ENCODE data around the gene TMEM182.

GRCh38 chr2:102724553-102724952 is 37.3 kb upstream of the TMEM182 start:
- TF ChIP-seq, protein P1, sequence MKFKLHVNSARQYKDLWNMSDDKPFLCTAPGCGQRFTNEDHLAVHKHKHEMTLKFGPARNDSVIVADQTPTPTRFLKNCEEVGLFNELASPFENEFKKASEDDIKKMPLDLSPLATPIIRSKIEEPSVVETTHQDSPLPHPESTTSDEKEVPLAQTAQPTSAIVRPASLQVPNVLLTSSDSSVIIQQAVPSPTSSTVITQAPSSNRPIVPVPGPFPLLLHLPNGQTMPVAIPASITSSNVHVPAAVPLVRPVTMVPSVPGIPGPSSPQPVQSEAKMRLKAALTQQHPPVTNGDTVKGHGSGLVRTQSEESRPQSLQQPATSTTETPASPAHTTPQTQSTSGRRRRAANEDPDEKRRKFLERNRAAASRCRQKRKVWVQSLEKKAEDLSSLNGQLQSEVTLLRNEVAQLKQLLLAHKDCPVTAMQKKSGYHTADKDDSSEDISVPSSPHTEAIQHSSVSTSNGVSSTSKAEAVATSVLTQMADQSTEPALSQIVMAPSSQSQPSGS (CRISPR knock-in tag; IDR thresholded peaks at IDR 0.05), result no peak
- no peak for TF ChIP-seq PTBP1 (IDR thresholded peaks at IDR 0.05; ENCODE audit: low read depth, low read length)

Data from K562 (cell line).